Peyer's patch (tissue), 4 donors: Measurements from ENCODE around the gene ITGA7.

Source experiments
- CTCF ChIP-seq, 6 experiments: fragments of 450-650 bp in 4 of 6; fragments of 200-600 bp in 2 of 6; sonication (generic) in 1 of 6; IDR thresholded peaks; one replicate each; pipeline ENCODE4 v1.5.1; 2017 to 2019; ENCODE audit warnings: antibody characterized with exemption in 6 of 6, mild to moderate bottlenecking in 3 of 6, moderate library complexity in 1 of 6
- POLR2A ChIP-seq, 2 donors: fragments of 450-650 bp; IDR thresholded peaks; one replicate each; pipeline ENCODE4 v1.5.1; 2017; ENCODE audit warnings: antibody characterized with exemption in 2 of 2, mild to moderate bottlenecking in 2 of 2, moderate library complexity in 2 of 2

- TF ChIP-seq POLR2A (IDR thresholded peaks at IDR 0.05) (no peak), CTCF (IDR thresholded peaks at IDR 0.05) (no peak)
These were observed 12.4 kb downstream of the ITGA7 start for GRCh38 chr12:55695349-55695748.
